Measurements from ENCODE around the gene NR1H4. TPM values are rescaled to one million over a fixed set of nuclear protein-coding genes. Genes with fewer than 3 reads are reported as not detected.

The NR1H4 gene
- polyA plus RNA-seq, 3 donors, result not detected

GRCh38 chr12:100565987-100566545 is 92.4 kb downstream of the NR1H4 start:
- Mint-ChIP-seq H3K36me3 (no peaks in the 10 kb centered on the region), H3K9me3 (peaks cover 0 to 2% (median 0%) of the 10 kb centered on the region in 7 donors), H3K4me1 (peaks cover 20% of the 10 kb centered on the region), H3K4me3 (no peak overlapping the region), H3K27me3 (ENCODE audit: low read depth in 3 of 3) (peaks cover 0 to 3% (median 0%) of the 10 kb centered on the region in 3 donors), H3K27ac (no peak overlapping the region)
- H3K27me3 ChIP-seq (ENCODE audit: control insufficient read depth in 2 of 2, insufficient read depth in 2 of 2, low read length in 2 of 2), result no peaks in the 10 kb centered on the region
- no peaks in the 10 kb centered on the region for H4K20me1 ChIP-seq (ENCODE audit: insufficient read depth, low read length)
- no peak overlapping the region for H3K9ac ChIP-seq (ENCODE audit: insufficient read depth, low read length, poor library complexity, severe bottlenecking)
- 0% methylated on average over 1 of the region's 3 CpGs for WGBS (ENCODE audit: insufficient coverage)
- no peaks in the 10 kb centered on the region for H3K79me2 ChIP-seq (ENCODE audit: insufficient read depth, low read length)
- no peak overlapping the region for H3K27ac ChIP-seq (ENCODE audit: low read depth in 1 of 2, low read length in 2 of 2)
- no peak for TF ChIP-seq CTCF (IDR thresholded peaks at IDR 0.05)
- no peak for DNase-seq
- no peak overlapping the region for H2AFZ ChIP-seq (ENCODE audit: insufficient read depth, low read depth, low read length, poor library complexity, severe bottlenecking)
- no peaks in the 10 kb centered on the region for H3K36me3 ChIP-seq (replicated peaks in 1 of 2; ENCODE audit: control insufficient read depth in 1 of 2, insufficient read depth in 2 of 2, low read length in 2 of 2)
- no peak overlapping the region for H3K4me2 ChIP-seq (replicated peaks; ENCODE audit: extremely low read depth, low read length, poor library complexity, severe bottlenecking)
- intact Hi-C loops (cut with micrococcal nuclease), result no loop called here
- H3K4me3 ChIP-seq (replicated peaks in 1 of 3; ENCODE audit: low read depth in 2 of 3, low read length in 3 of 3), result no peak overlapping the region
- peaks cover 8 to 11% of the 10 kb centered on the region in 2 donors for H3K4me1 ChIP-seq (ENCODE audit: control insufficient read depth in 1 of 2, insufficient read depth in 2 of 2, low read length in 2 of 2)
- no peaks in the 10 kb centered on the region for H3K9me3 ChIP-seq (replicated peaks in 1 of 2; ENCODE audit: control insufficient read depth in 1 of 2, insufficient read depth in 1 of 2, low read length in 2 of 2)

GRCh38 chr12:100566887-100567637 is 93.4 kb downstream of the NR1H4 start:
- Histone ChIP-seq H4K20me1 (ENCODE audit: insufficient read depth, low read length) (no peaks in the 10 kb centered on the region), H3K4me1 (ENCODE audit: control insufficient read depth in 1 of 2, insufficient read depth in 2 of 2, low read length in 2 of 2) (peaks cover 8 to 11% of the 10 kb centered on the region in 2 donors), H3K79me2 (ENCODE audit: insufficient read depth, low read length) (no peaks in the 10 kb centered on the region), H2AFZ (ENCODE audit: insufficient read depth, low read depth, low read length, poor library complexity, severe bottlenecking) (no peak overlapping the region), H3K9ac (ENCODE audit: insufficient read depth, low read length, poor library complexity, severe bottlenecking) (no peak overlapping the region), H3K27me3 (ENCODE audit: control insufficient read depth in 2 of 2, insufficient read depth in 2 of 2, low read length in 2 of 2) (no peaks in the 10 kb centered on the region), H3K4me2 (replicated peaks; ENCODE audit: extremely low read depth, low read length, poor library complexity, severe bottlenecking) (no peak overlapping the region), H3K4me3 (replicated peaks in 1 of 3; ENCODE audit: low read depth in 2 of 3, low read length in 3 of 3) (no peak overlapping the region), H3K36me3 (replicated peaks in 1 of 2; ENCODE audit: control insufficient read depth in 1 of 2, insufficient read depth in 2 of 2, low read length in 2 of 2) (no peaks in the 10 kb centered on the region), H3K27ac (ENCODE audit: low read depth in 1 of 2, low read length in 2 of 2) (peak overlapping the region in 1 of 2 donors; percentile 24), H3K9me3 (replicated peaks in 1 of 2; ENCODE audit: control insufficient read depth in 1 of 2, insufficient read depth in 1 of 2, low read length in 2 of 2) (no peaks in the 10 kb centered on the region)
- DNase-seq, result peak; percentile 68 to 86 (median 68)
- Mint-ChIP-seq H3K27me3 (ENCODE audit: low read depth in 3 of 3) (peaks cover 0 to 3% (median 1%) of the 10 kb centered on the region in 3 donors), H3K4me3 (no peak overlapping the region), H3K9me3 (peaks cover 0 to 2% (median 0%) of the 10 kb centered on the region in 7 donors), H3K36me3 (no peaks in the 10 kb centered on the region), H3K4me1 (peaks cover 20% of the 10 kb centered on the region), H3K27ac (peak overlapping the region in 5 of 7 donors; percentile 65 to 76 (median 72))
- intact Hi-C loops (cut with micrococcal nuclease), result no loop called here
- WGBS (ENCODE audit: insufficient coverage), result no CpG with 5 or more reads among the region's 3 CpGs
- TF ChIP-seq CTCF (IDR thresholded peaks at IDR 0.05), result no peak
